DOHH2 (cell line): ENCODE data around the gene TMEFF2.

Source experiments
- H3F3A ChIP-seq: fragments of 200-600 bp; sonication (generic), shearing (Covaris generic); 2 replicates; pipeline ENCODE4 v1.6.0; 2016; ENCODE audit warnings: antibody characterized with exemption, mild to moderate bottlenecking; ENCODE audit not compliant: control insufficient read depth, insufficient read depth
- H3K27ac ChIP-seq: fragments of 200-600 bp; sonication (generic); 2 replicates; pipeline ENCODE4 v1.5.1; 2014; ENCODE audit warnings: low read depth, mild to moderate bottlenecking, low read length, moderate library complexity
- H3K27me3 ChIP-seq: fragments of 200-600 bp; sonication (generic); 2 replicates; pipeline ENCODE4 v1.6.1; 2014; ENCODE audit warnings: mild to moderate bottlenecking, low read length, mixed read lengths; ENCODE audit not compliant: control insufficient read depth
- H3K36me3 ChIP-seq: fragments of 200-600 bp; sonication (generic); 2 replicates; pipeline ENCODE4 v1.6.1; 2014; ENCODE audit warnings: mild to moderate bottlenecking, low read length, moderate library complexity, mixed read lengths; ENCODE audit not compliant: control insufficient read depth
- H3K4me1 ChIP-seq: fragments of 200-600 bp; sonication (generic); 2 replicates; pipeline ENCODE4 v1.6.1; 2014; ENCODE audit warnings: mild to moderate bottlenecking, low read length, mixed read lengths; ENCODE audit not compliant: control insufficient read depth
- H3K4me2 ChIP-seq: fragments of 200-600 bp; sonication (generic); 2 replicates; pipeline ENCODE4 v1.6.0; 2014; ENCODE audit warnings: mild to moderate bottlenecking, low read length, moderate library complexity
- H3K4me3 ChIP-seq: fragments of 200-600 bp; sonication (generic); 2 replicates; pipeline ENCODE4 v1.5.1; 2014; ENCODE audit warnings: mild to moderate bottlenecking, low read length, mixed read lengths
- H3K79me2 ChIP-seq: fragments of 200-600 bp; sonication (generic); 2 replicates; pipeline ENCODE4 v1.6.1; 2014; ENCODE audit warnings: mild to moderate bottlenecking, low read length, mixed read lengths; ENCODE audit not compliant: control insufficient read depth
- H3K9me2 ChIP-seq: fragments of 200-600 bp; sonication (generic); replicated peaks from 2 replicates; pipeline ENCODE4 v1.6.1; 2014; ENCODE audit warnings: mild to moderate bottlenecking, low read length, mixed read lengths; ENCODE audit not compliant: control insufficient read depth
- H3K9me3 ChIP-seq: fragments of 200-600 bp; sonication (generic); 2 replicates; pipeline ENCODE4 v1.6.1; 2014; ENCODE audit warnings: antibody characterized with exemption, low read length, mixed read lengths; ENCODE audit not compliant: control insufficient read depth, insufficient read depth
- H4K20me1 ChIP-seq: fragments of 200-600 bp; sonication (generic); 2 replicates; pipeline ENCODE4 v1.6.0; 2014; ENCODE audit warnings: low read depth, mild to moderate bottlenecking, antibody characterized with exemption, low read length, moderate library complexity; ENCODE audit not compliant: control insufficient read depth, insufficient read depth
- CTCF ChIP-seq: fragments of 200-600 bp; sonication (generic); IDR thresholded peaks from one replicate; pipeline ENCODE4 v1.5.1; 2014; ENCODE audit warnings: antibody characterized with exemption, mild to moderate bottlenecking, low read depth, low read length; ENCODE audit not compliant: poor library complexity, severe bottlenecking
- EZH2phosphoT487 ChIP-seq: fragments of 200-600 bp; sonication (generic); IDR thresholded peaks from 2 replicates; pipeline ENCODE4 v1.6.1; 2017; ENCODE audit warnings: borderline replicate concordance, mild to moderate bottlenecking, antibody characterized with exemption, low read length, moderate library complexity, mixed read lengths

The TMEFF2 gene

DNA sequence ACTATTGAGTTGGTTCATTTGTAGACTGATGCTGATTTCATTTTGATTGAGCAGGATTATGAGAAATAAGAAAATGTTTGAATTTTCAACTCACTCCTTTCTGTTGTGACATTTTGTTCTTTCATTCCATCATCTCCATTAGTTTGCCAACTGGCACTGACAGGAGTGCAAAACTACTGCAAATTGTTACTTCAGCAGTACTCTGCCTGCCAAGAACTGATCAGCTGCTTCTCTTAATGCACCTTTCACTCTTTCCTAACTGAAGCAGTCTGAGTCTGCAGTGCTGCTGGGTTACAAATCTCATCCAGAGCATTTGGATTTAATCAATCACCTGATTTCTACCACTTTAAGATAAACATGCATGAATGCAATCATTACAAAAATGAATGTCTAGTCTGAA lies 70.9 kb downstream of the TMEFF2 start:
- Histone ChIP-seq H3F3A (no peaks in the 10 kb centered on the region), H3K4me1 (no peaks in the 10 kb centered on the region), H3K79me2 (no peaks in the 10 kb centered on the region), H3K9me3 (no peaks in the 10 kb centered on the region), H3K4me3 (no peak overlapping the region), H3K36me3 (no peaks in the 10 kb centered on the region), H3K27me3 (no peaks in the 10 kb centered on the region), H4K20me1 (no peaks in the 10 kb centered on the region), H3K9me2 (no peaks in the 10 kb centered on the region), H3K4me2 (no peak overlapping the region), H3K27ac (no peak overlapping the region)
- TF ChIP-seq EZH2phosphoT487: no peak
- no peak for TF ChIP-seq CTCF

DNA sequence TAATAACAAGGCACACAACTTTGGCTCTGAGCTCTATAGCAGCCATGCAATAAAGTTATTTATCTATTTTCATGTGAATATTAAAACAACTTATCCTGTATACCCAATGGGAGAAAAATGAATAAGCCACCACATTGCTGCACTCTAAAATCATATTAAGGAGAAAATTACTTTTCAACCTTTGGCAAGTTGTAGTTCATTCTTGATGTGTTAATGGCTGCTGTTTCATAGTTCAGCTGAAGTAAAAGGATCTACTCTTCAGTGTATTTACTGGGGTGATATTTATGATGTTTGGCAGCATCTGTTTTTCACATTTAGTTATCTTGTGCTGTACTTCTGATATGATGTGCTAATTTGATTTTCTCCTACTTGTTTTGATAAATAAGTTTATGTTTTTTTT lies 71.8 kb downstream of the TMEFF2 start:
- no peak overlapping the region for H3K4me2 ChIP-seq
- H3K4me1 ChIP-seq: no peaks in the 10 kb centered on the region
- H3K79me2 ChIP-seq: no peaks in the 10 kb centered on the region
- no peak overlapping the region for H3K4me3 ChIP-seq
- H3K27ac ChIP-seq: no peak overlapping the region
- TF ChIP-seq CTCF: no peak
- no peak for TF ChIP-seq EZH2phosphoT487
- no peaks in the 10 kb centered on the region for H3K9me3 ChIP-seq
- no peaks in the 10 kb centered on the region for H3K9me2 ChIP-seq
- H4K20me1 ChIP-seq: no peaks in the 10 kb centered on the region
- no peaks in the 10 kb centered on the region for H3K27me3 ChIP-seq
- no peaks in the 10 kb centered on the region for H3K36me3 ChIP-seq
- no peaks in the 10 kb centered on the region for H3F3A ChIP-seq

DNA sequence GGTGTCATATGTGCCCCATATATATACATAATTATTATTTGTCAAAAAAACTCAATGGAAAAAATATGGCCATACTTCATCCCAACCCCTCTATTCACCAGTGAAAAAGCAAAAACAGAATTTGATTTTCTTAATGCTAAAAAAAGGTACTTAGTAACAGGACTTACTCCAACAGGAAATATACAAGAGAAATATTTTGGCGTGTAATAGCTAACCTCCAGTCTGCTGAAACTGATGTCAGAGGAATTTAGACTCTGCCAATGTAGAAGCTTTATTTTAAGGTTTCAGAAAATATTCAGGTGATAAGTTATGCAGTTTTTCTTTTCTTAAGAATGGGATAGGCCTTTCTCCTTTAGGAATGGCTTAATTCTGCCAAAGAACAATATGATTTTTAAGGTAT lies 72.6 kb downstream of the TMEFF2 start:
- Histone ChIP-seq H3K4me3 (no peak overlapping the region), H3K79me2 (no peaks in the 10 kb centered on the region), H3F3A (no peaks in the 10 kb centered on the region), H3K4me2 (no peak overlapping the region), H3K9me2 (no peaks in the 10 kb centered on the region), H3K27ac (no peak overlapping the region), H3K36me3 (no peaks in the 10 kb centered on the region), H3K9me3 (no peaks in the 10 kb centered on the region), H4K20me1 (no peaks in the 10 kb centered on the region), H3K27me3 (no peaks in the 10 kb centered on the region), H3K4me1 (no peaks in the 10 kb centered on the region)
- TF ChIP-seq EZH2phosphoT487 (no peak), CTCF (no peak)

GRCh38 chr2:192119536-192119935 lies 75.2 kb downstream of the TMEFF2 start:
- no peaks in the 10 kb centered on the region for H3K9me2 ChIP-seq
- no peak for TF ChIP-seq CTCF
- no peak for TF ChIP-seq EZH2phosphoT487
- no peaks in the 10 kb centered on the region for H3K36me3 ChIP-seq
- H3K4me1 ChIP-seq: no peaks in the 10 kb centered on the region
- no peak overlapping the region for H3K4me2 ChIP-seq
- no peaks in the 10 kb centered on the region for H3K79me2 ChIP-seq
- no peak overlapping the region for H3K27ac ChIP-seq
- H3K4me3 ChIP-seq: no peak overlapping the region
- no peaks in the 10 kb centered on the region for H3F3A ChIP-seq
- H3K27me3 ChIP-seq: no peaks in the 10 kb centered on the region
- no peaks in the 10 kb centered on the region for H3K9me3 ChIP-seq
- no peaks in the 10 kb centered on the region for H4K20me1 ChIP-seq
